ENCODE measurements around the gene PDIA5. TPM values are rescaled to one million over a fixed set of nuclear protein-coding genes. Genes with fewer than 3 reads are reported as not detected.

PDIA5 gene
- total and polyA plus RNA-seq, 11 donors, result 3.3 to 16.3 (median 6.4) TPM

- 35 to 43% (median 40%) methylated on average over 8 of the region's 8 CpGs for WGBS, 4 donors
- no peak overlapping the region for H3K4me3 ChIP-seq
- H3K9me3 ChIP-seq, result no peaks in the 10 kb centered on the region
- H3K4me1 ChIP-seq, result peaks cover 4 to 88% (median 55%) of the 10 kb centered on the region in 12 donors
- intact Hi-C loops (cut with DNase I), result loop anchor here in 1 of 10 donors (2.0 kb wide), 1 partner anchor 17 kb away; the partner anchor contains the start of gene PDIA5
- TF ChIP-seq, protein P1, sequence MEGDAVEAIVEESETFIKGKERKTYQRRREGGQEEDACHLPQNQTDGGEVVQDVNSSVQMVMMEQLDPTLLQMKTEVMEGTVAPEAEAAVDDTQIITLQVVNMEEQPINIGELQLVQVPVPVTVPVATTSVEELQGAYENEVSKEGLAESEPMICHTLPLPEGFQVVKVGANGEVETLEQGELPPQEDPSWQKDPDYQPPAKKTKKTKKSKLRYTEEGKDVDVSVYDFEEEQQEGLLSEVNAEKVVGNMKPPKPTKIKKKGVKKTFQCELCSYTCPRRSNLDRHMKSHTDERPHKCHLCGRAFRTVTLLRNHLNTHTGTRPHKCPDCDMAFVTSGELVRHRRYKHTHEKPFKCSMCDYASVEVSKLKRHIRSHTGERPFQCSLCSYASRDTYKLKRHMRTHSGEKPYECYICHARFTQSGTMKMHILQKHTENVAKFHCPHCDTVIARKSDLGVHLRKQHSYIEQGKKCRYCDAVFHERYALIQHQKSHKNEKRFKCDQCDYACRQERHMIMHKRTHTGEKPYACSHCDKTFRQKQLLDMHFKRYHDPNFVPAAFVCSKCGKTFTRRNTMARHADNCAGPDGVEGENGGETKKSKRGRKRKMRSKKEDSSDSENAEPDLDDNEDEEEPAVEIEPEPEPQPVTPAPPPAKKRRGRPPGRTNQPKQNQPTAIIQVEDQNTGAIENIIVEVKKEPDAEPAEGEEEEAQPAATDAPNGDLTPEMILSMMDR (IDR thresholded peaks at IDR 0.05), result no peak
- TF ChIP-seq POLR2A (IDR thresholded peaks at IDR 0.05), result no peak
- no peaks in the 10 kb centered on the region for H3K36me3 ChIP-seq
- H3K27me3 ChIP-seq, result no peaks in the 10 kb centered on the region
- no peak for DNase-seq
- no peak for ATAC-seq
- peak overlapping the region in 2 of 12 donors; percentile 4 to 44 for H3K27ac ChIP-seq
These were observed 16.7 kb downstream of the PDIA5 start for GRCh38 chr3:123083383-123084124.

GRCh38 chr3:123084192-123084591 is 17.4 kb downstream of the PDIA5 start:
- Histone ChIP-seq H3K4me1 (peaks cover 4 to 92% (median 55%) of the 10 kb centered on the region in 12 donors), H3K27me3 (no peaks in the 10 kb centered on the region)

GRCh38 chr3:123084738-123085237 is 18.0 kb downstream of the PDIA5 start:
- intact Hi-C loops (cut with DNase I), result no loop called here
- ATAC-seq (no peak), DNase-seq (no peak)
- no peak for TF ChIP-seq POLR2A (IDR thresholded peaks at IDR 0.05)
- TF ChIP-seq, protein P1 (IDR thresholded peaks at IDR 0.05), result no peak
- Histone ChIP-seq H3K36me3 (no peaks in the 10 kb centered on the region), H3K4me3 (no peak overlapping the region), H3K27me3 (no peaks in the 10 kb centered on the region), H3K27ac (peak overlapping the region in 4 of 12 donors; percentile 10 to 45 (median 30)), H3K9me3 (no peaks in the 10 kb centered on the region), H3K4me1 (peaks cover 4 to 92% (median 58%) of the 10 kb centered on the region in 12 donors)
- 65 to 76% (median 72%) methylated on average over 6 of the region's 6 CpGs for WGBS, 4 donors

More at GRCh38 chr3:123084192-123084591, 17.4 kb downstream of the PDIA5 start:
- Histone ChIP-seq H3K27ac (peak overlapping the region in 2 of 12 donors; percentile 10 to 44), H3K4me3 (no peak overlapping the region), H3K9me3 (no peaks in the 10 kb centered on the region), H3K36me3 (no peaks in the 10 kb centered on the region)
- intact Hi-C loops (cut with DNase I), result no loop called here
- ATAC-seq (peak; percentile 49 to 68 (median 64)), DNase-seq (peak in 4 of 5 donors; percentile 26 to 71 (median 64))
- whole genome bisulfite sequencing, 4 donors, result 12 to 25% (median 17%) methylated on average over 6 of the region's 6 CpGs
- no peak for TF ChIP-seq POLR2A (IDR thresholded peaks at IDR 0.05)
- TF ChIP-seq, protein P1 (IDR thresholded peaks at IDR 0.05), result no peak

DNA sequence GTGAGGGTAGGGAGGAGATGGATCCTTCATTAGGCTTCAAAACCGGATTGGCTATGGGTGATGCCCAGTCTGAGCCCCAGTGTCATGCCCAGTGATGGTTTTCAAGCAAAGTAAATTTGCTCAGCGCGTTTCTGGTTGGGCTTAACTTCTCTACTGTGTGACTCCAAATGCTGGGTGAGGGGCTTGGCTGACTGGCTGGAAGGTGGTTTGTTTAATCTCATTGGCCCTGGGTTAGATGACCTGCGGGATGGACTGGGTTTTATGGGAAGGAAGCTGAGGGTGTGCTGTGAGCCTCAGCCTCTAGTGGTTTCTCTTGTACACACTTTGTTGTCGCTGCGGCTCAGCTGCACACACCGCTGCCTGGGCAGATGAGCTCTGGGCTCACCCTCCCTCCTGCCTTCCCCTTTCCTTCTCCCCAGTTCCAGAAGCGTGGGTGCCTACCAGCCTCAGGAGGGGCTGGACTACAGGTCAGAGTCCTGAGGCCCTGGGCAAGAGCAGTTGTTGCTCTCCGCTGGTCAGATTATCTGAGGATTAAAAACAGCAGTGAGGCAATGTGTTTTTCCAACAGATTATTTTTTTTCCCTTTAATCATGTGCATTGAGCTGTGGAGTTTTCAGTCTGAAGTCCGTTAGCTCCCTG is 18.6 kb downstream of the PDIA5 start:
- Histone ChIP-seq H3K36me3 (no peaks in the 10 kb centered on the region), H3K4me1 (peaks cover 4 to 92% (median 64%) of the 10 kb centered on the region in 12 donors), H3K9me3 (no peaks in the 10 kb centered on the region), H3K27ac (peak overlapping the region in 4 of 12 donors; percentile 10 to 45 (median 30)), H3K27me3 (no peaks in the 10 kb centered on the region), H3K4me3 (no peak overlapping the region)
- 75 to 81% (median 77%) methylated on average over 10 of the region's 10 CpGs for WGBS, 4 donors
- ATAC-seq (no peak), DNase-seq (no peak)
- no peak for TF ChIP-seq POLR2A (IDR thresholded peaks at IDR 0.05)
- TF ChIP-seq, protein P1 (IDR thresholded peaks at IDR 0.05), result no peak
- intact Hi-C loops (cut with DNase I), result no loop called here

All from heart left ventricle (tissue), 16 donors.